GM18499 (cell line): ENCODE data around the gene AGPAT4.
"Not testable (repeated sequence)": the region's sequence is repeated elsewhere in the genome, so short reads cannot be mapped to it uniquely, and the experiment has no call there.

Source experiments
- ATAC-seq: cut with Tn5 transposase; IDR thresholded peaks from one replicate; pipeline ENCODE4 v1.9.1; 2021; ENCODE audit warnings: moderate number of reproducible peaks; ENCODE audit not compliant: insufficient read depth, unreplicated experiment

The AGPAT4 gene

DNA sequence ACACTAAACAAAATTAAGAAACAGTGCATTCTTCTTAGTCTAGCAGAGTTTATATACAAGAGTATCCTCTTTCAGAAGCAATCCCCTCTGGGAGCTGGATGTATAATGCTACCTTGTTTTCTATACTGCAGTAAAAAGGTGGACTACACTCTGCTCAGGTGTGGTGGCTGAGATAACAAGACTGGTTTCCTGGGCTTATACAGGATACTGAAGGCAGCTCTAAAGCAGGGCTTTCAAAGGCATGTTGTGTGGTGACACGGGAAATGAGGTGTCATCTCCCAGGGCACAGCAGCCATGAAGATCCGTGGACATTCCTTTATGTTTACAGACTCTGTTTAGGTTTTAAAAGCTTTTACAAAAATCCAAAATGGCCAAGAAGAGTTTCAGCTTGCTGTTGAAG, 145.6 kb downstream of the AGPAT4 start:
- no peak for ATAC-seq

DNA sequence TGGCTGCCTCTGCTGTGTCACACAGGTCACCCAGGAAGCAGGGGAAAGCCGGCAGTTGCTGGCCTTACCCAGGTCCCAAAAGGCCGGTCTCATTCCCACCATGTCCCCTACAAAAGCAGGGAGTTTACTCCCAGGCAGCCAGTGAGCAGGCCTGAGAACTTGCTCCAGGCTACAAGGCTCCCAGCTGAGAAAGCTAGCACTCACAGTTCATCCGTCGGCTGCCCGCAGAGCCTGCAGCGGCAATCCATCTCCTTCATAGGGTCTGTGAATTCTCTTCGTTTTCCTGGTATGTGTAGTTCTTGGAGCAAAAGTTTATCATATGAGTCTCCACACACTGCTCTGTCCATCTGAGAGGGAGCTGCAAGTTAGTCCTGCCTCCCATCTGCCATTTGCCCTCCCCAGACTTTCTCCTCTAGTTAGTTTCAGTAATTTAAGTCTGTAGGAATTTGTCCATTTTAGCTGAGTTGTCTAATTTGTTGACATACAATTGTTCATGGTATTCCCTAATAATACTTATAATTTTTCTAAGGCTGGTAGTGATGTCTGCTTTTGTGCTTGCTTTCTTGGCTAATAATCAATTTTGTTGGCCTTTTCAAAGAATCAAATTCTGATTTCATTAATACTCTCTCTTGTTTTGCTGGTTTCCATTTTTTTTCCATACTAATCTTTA, 146.7 kb downstream of the AGPAT4 start:
- no peak for ATAC-seq

DNA sequence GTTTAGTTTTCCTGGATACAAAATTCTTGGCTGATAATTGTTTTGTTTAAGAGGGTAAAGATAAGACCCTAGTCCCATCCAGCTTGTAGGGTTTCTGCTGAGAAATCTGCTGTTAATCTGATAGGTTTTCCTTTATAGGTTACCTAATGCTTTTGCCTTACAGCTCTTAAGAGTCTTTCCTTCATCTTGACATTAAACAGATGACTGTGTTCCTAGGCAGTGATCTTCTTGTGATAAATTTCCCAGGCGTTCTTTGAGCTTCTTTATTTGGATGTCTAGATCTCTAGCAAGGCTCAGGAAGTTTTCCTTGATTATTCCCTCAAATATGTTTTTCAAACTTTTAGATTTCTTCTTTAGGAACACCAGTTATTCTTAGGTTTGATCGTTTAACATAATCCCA, 148.3 kb downstream of the AGPAT4 start:
- no peak for ATAC-seq

DNA sequence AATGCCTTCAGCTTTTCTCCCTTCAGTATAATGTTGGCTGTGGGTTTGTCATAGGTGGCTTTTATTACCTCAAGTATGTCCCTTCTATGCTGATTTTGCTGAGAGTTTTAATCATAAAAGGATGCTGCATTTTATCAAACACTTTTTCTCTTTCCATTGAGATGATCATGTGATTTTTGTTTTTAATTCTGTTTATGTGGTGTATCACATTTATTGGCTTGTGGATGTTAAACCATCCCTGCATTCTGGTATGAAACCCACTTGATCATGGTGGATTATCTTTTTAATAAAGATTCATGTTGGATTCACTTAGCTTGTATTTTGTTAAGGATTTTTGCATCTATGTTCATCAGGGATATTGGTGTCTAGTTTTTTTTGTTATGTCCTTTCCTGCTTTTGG, 150.5 kb downstream of the AGPAT4 start:
- not testable (repeated sequence) for ATAC-seq

DNA sequence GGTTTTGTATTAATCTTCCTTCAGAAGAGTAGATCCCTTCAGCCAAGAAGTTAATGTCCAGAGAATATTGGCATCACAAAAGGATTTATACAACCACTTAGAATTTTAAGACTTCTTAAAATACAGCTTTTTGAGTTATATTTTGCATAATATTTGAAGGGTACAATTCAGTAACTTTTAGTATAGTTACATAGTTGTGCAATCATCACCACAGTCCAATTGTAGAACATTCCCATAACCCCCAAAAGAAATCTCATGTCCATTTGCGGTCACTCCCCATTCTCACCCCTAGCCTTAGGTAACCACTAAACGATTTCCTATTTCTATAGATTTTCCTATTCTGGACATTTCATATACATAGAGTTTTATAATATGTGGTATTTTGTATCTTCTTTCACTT, 155.9 kb downstream of the AGPAT4 start:
- no peak for ATAC-seq

DNA sequence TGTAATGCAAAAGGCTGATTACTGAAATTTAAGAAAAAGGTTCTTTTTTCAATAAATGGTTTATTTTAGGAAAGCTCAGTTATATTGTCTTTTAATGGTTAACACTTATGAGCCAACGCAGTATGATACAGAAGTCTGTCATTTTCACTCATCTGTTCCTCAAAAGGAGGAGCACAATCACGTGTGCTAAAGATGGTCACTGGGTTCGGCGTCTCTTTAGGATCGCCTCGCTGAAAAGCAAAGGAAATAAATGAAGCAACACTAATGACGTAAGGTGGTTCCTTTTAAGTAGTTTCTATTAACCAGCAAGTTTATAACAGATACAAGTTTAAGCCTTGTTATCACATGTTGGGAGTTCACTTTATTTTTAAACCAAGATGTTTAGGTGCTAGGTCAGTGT, 156.6 kb downstream of the AGPAT4 start:
- ATAC-seq: no peak

DNA sequence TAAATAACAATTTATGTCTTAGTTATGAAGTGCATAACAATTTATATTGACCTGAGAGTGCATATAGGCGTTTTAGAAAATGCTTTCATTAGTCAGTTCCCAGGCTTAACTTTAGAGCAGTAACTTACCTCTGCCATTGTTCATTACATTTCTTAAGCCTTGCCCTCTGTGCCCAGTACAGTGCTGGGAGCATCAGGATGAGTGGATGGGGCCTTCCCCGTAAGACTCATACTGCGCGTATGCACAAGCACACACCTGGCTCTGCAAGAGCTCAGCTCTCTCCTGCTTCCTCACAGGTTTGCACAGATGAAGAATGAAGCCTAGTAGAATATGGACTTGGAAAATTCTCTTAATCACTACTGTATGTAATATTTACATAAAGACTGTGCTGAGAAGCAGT, 157.3 kb downstream of the AGPAT4 start:
- ATAC-seq: no peak

DNA sequence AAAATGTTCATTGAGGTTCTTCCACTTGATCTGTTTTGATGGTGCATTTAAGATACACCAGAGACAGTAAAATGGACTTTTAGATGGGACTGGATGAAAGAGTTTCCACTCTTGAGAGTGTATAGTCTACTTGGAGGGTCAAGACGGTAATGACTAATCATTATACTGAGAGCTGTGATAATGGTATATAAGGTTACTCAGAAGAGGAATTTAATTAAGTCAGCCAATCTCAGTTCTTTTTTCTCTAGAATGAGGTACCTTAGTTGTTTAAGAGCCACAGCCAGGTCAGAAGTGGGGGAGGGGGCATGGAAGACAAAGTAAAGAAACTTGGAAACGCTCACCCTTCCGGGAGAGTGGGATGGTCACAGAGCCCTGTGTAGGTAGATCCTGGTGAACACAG, 158.4 kb downstream of the AGPAT4 start:
- ATAC-seq: peak; percentile 38

DNA sequence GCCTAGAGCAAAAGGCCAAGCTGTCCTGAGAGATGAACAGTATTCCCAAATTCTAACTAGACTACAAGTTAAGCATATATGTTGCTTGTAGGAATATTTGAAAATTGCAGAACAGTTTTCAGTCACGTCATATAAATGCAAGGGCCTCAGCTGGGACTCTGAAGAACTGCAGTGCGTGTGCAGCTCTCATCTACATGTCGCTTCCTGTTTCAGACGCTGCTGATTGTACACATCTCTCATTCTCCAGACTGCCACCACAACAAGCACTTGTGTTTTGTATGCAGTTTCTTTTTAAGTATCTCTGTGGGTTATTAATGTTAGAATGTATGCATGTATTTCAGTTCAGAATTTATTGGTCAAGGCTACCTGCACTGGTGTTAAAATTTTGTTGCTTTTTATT, 162.6 kb downstream of the AGPAT4 start:
- ATAC-seq: no peak

DNA sequence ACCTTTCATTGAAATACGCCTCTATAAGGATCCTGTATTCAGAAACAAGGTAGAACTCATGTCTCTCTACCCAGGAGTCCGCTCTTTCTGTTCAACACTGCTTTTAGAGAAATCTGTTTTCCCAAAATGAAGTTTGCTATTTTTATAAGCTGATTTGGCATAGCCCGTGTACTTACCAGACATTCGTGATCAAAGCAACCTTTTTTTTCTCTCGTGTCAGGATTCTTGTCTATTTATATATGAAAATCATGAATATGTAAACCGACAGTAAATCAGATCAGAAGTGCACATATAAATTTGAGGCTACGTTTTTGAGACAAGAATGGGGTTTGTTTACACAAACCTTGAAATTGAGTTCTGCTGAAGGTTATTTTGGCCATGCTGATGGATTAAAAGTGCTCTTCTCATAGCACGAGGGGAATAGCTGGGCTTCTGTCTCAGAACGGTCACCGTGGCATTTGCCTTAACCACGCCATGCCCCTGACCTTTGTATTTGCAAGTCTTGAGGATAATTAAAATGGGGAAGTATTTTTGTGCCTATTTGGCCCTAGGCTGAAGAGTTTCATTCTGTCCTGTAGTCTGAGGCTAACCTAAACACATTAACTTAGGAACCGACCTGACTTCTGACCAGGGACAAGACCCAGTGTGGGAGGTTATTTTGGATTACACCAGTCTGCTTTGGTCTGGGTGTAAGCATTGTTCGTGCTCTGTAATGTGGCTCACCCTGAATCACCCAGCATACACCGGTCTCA, 163.7 kb downstream of the AGPAT4 start:
- no peak for ATAC-seq

DNA sequence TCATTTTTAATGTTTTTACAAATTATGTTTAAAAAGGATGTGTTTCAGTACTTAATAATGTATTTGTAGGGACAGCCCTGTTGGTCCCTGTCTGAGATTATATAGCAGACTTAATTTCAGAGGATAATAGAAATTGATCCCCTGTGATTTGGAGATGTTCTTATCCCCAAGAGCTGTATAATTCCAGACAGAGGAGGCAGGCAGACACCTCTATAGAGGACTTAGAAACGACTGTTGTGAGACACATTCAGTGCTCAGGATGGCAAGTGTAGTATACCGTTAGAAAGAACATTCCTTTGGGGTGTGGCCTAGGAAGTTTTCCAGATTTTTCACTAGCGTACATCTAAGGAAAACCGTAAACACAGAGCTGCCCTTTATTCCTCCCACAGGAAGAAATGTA, 164.5 kb downstream of the AGPAT4 start:
- ATAC-seq: no peak

DNA sequence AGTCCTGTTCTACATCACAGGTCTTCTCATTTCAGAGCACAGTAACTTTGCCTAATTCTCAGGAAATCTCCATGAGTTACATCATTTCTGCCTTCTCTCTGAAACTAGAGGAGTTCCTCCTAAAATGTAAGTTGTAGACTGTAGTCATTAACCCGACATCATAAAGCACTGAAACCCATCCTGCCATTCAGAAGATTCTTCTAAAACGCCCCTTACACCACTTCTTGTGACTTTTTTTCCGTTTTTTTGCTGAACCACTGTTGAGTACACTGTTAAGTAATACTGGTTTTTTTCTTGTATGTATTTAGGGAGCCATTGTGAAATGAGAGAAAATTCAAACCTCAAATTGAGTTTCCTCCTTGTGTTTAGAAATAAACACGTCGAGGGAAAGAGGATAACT, 164.9 kb downstream of the AGPAT4 start:
- ATAC-seq: no peak

DNA sequence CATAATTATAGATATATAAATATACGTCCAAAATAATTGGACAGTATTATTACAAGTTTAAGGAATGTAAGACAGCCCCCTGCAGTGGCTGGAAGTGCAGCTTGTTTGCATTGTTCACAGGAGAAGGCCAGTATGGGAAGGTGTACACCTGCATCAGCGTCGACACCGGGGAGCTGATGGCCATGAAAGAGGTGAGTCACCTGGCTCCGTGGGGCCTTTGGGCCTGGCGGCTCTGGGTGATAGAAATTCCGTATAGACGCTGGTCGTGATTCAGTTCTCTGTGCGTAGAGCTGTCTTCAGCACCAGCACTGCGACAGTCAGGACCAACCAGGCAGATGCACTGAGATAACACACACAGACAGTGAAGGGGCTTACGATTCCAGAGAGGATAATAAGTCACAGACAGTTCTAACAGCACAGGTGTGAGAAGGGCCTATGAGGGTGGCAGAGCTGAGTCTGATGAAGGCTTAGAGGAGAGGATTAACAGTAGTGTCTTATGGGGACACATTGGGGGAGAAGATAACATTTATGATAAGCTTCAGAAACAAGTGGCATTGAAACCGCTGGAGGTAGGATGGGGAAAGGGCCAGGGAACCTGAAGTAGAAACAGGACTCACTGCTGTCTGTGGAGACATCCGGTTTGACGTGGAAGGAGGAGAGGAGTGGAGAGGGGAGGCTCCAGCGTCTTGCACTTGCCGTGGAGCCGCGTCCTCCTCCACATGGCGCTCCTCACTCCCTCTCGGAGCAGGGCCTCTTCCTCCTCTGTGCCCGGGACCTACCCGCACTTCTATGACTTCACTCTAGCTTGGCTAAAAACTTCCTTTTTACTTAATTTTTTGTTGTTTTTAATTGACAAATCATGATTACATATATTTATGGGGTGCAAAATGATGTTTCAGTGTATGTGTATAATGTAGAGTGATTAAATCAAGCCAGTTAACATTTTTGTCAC, 165.8 kb downstream of the AGPAT4 start:
- ATAC-seq: no peak

DNA sequence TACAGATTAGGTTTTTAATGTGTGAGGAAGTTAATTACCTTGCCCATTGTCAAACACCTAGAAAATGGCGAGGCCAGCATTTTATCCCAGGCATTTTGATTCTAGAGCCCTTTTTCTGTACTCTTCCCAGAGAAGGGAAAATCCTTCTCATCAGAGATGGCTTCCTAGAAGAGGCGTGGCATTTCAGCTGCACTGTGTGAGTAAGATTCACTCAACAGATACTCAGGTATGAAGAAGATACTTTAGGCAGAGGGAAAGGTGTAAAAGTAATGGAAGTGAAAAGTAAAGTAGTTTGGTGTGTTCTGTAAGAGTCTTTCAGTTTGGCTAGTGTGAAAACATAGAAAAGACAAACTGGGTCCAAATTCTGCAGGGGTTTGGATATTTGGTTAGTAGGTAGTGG, 168.5 kb downstream of the AGPAT4 start:
- ATAC-seq: no peak

DNA sequence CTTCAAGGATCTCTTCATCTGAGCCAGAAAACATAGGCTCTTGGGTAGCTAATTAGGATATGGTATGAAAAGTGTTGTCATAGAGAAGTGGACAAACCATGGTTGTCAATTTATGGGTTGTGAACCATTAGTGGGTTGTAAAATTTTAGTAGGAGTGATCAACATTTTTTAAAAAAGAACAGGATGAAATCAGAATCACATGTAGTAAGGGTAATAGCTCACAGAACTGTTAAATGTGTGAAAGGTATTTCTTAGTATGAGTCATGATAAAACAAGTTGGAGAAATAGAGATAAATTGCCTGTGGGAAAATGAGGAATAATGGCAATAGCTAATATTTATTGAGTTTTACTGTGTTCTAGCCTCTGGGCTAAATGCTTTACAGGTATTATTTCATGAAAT, 168.9 kb downstream of the AGPAT4 start:
- no peak for ATAC-seq

DNA sequence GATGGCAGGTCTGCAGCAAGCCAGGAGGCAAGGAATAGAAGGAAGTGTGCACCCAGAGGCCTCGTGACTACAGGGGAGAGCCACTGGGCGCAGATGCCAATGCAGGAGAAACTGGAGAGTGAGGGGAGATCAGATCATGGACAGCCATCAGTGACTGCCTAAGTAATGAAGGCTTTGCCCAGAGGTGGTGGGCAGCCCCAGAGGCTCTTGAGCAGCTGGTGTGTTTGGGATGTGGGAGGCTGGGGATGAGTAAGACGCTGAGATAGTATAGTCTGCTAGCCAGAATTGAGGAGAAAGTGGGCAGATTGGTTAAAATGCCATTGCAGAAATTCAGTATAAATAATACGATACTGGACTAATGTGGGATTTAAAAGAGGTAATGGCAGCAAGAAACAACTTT, 170.4 kb downstream of the AGPAT4 start:
- ATAC-seq: no peak

DNA sequence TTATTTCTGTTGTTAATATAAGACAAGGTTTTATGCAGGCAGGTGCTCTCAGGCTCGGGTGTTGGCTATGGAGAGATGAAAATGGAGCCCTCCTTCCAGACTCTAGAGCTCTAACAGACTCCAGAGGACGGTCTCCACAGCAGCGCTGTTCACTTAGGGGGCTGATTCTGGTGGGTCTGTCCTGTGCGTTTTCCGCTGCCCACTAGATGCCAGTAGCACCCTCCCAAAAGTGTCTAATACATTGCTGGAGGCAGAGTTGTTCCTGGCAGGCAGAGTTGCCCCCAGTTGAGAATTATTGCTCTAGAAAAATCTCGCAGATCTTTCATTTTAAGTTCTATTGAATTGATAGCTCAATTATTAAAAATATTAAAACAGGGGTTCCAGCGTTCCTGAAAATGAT, 172.3 kb downstream of the AGPAT4 start:
- no peak for ATAC-seq

DNA sequence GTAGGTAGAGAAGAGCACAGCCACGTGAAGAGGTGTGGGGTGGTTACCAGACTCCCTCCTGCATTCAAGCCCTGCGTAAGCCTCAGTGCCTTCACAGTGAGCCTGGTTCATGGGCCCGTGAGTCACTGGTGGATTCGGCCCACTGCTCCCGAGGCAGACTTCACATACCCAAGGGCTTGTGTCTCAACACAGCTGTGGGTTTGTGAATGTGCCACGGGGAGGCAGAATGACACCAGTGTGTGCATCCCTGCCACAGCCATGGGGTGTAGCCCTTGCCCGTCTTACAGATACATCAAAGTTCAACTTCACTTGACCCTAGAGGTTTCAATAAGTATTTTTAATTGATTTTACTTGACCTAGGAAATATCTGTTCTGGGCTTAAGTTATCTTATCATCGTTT, 173.8 kb downstream of the AGPAT4 start:
- no peak for ATAC-seq

DNA sequence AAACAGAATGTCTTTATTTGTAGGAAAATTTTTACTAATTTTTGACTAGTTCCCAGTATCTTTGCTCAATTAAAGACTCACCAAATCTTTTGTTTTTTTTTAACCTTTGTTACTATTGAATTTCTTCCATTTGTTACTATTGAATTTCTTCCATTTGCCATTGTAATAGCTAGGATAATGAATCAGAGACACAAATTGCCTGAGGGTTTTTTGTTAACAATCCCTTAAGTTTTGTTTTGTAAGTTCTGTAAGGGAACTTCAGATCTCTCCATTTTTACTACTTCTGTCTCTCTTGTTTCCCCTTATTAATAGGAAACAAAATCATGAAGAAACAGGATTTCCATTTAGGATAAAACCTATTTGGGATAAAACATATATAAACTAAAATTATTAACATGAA, 177.9 kb downstream of the AGPAT4 start:
- ATAC-seq: no peak

DNA sequence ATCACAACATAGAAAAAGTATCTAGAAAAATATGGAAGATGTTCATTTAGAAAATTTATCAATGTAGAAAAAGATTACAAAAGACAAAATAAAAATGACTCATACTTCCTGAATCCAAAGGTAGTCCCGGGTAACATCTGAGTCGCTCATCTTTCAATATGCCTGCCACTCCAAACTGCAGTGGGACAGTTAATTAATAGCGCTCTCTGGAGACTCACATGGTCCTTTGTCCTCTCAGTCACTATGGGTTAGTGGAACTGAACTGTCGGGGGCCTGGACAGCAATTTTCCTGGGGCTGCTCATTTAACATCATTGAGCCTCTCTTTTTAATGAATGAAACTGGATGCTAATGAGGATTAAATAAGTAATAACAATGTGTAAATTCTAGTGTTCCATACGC, 178.9 kb downstream of the AGPAT4 start:
- no peak for ATAC-seq
